Neuronal stem cell (in vitro differentiated cells): Measurements from ENCODE around the gene LIN7A.

ENCODE experiments used
- DNase-seq: peaks from one replicate; pipeline ENCODE4 v3.0.0-alpha.2; 2013; ENCODE audit warnings: low spot score
- H2AFZ ChIP-seq: one replicate; pipeline ENCODE4 v1.6.1; 2013; ENCODE audit warnings: mild to moderate bottlenecking, low read length, inconsistent platforms
- H2AK5ac ChIP-seq: 2 replicates; pipeline ENCODE4 v1.6.1; 2013; ENCODE audit warnings: low read depth, mild to moderate bottlenecking, inconsistent platforms, low read length, moderate library complexity, mixed read lengths
- H2BK120ac ChIP-seq: 2 replicates; pipeline ENCODE4 v1.6.1; 2013; ENCODE audit warnings: low read depth, mild to moderate bottlenecking, inconsistent platforms, low read length, moderate library complexity, mixed read lengths
- H2BK12ac ChIP-seq: one replicate; pipeline ENCODE4 v1.6.1; 2013; ENCODE audit warnings: low read length, inconsistent platforms
- H2BK15ac ChIP-seq: 2 replicates; pipeline ENCODE4 v1.6.1; 2013; ENCODE audit warnings: mild to moderate bottlenecking, low read length, inconsistent platforms, mixed read lengths
- H2BK5ac ChIP-seq: one replicate; pipeline ENCODE4 v1.6.1; 2013; ENCODE audit warnings: inconsistent platforms, mild to moderate bottlenecking, low read length, moderate library complexity
- H3K14ac ChIP-seq: one replicate; pipeline ENCODE4 v1.6.1; 2013; ENCODE audit warnings: low read length, inconsistent platforms
- H3K18ac ChIP-seq: 2 replicates; pipeline ENCODE4 v1.6.1; 2013; ENCODE audit warnings: low read length, inconsistent platforms
- H3K23ac ChIP-seq: 2 replicates; pipeline ENCODE4 v1.6.1; 2013; ENCODE audit warnings: low read depth, mild to moderate bottlenecking, mixed read lengths, low read length, inconsistent platforms; ENCODE audit not compliant: poor library complexity
- H3K27ac ChIP-seq: replicated peaks from 3 replicates; pipeline ENCODE4 v1.5.1; 2013; ENCODE audit warnings: low read length, inconsistent platforms
- H3K27me3 ChIP-seq, 3 experiments: 2 replicates each; pipeline ENCODE4 v1.6.1; 2013; ENCODE audit warnings: low read length in 3 of 3, mild to moderate bottlenecking in 2 of 3, inconsistent platforms in 1 of 3, low read depth in 1 of 3, mixed read lengths in 1 of 3, moderate library complexity in 1 of 3; ENCODE audit not compliant: control insufficient read depth in 3 of 3, insufficient read depth in 3 of 3
- H3K36me3 ChIP-seq, 2 donors: replicated peaks in 1 of 2; 2 replicates each; pipeline ENCODE4 v1.6.1; 2013; ENCODE audit warnings: low read length in 2 of 2; ENCODE audit not compliant: control insufficient read depth in 2 of 2, insufficient read depth in 2 of 2
- H3K4ac ChIP-seq: 2 replicates; pipeline ENCODE4 v1.6.1; 2013; ENCODE audit warnings: inconsistent platforms, mild to moderate bottlenecking, low read length, moderate library complexity
- H3K4me1 ChIP-seq, 2 donors: 1 replicate in 1 of 2; 2 replicates in 1 of 2; pipeline ENCODE4 v1.6.1; 2013; ENCODE audit warnings: low read length in 2 of 2, low read depth in 1 of 2; ENCODE audit not compliant: control insufficient read depth in 2 of 2, insufficient read depth in 1 of 2
- H3K4me2 ChIP-seq: one replicate; pipeline ENCODE4 v1.6.1; 2013; ENCODE audit warnings: mild to moderate bottlenecking, low read length, inconsistent platforms; ENCODE audit not compliant: insufficient read depth, poor library complexity, severe bottlenecking
- H3K4me3 ChIP-seq, 2 donors: 2 replicates each; pipeline ENCODE4 v1.5.1; 2013; ENCODE audit warnings: low read length in 2 of 2, mild to moderate bottlenecking in 2 of 2, inconsistent platforms in 1 of 2, moderate library complexity in 1 of 2
- H3K79me1 ChIP-seq: one replicate; pipeline ENCODE4 v1.6.1; 2013; ENCODE audit warnings: low read depth, mild to moderate bottlenecking, inconsistent platforms, low read length, moderate library complexity
- H3K9ac ChIP-seq: one replicate; pipeline ENCODE4 v1.6.1; 2013; ENCODE audit warnings: mild to moderate bottlenecking, low read depth, low read length, inconsistent platforms; ENCODE audit not compliant: poor library complexity
- H3K9me3 ChIP-seq, 2 donors: replicated peaks in 1 of 2; 2 replicates each; pipeline versions ENCODE3 to v1.6.1; 2013; ENCODE audit warnings: low read length in 2 of 2, mild to moderate bottlenecking in 2 of 2, inconsistent platforms in 1 of 2, low read depth in 1 of 2, mixed read lengths in 1 of 2, moderate library complexity in 1 of 2; ENCODE audit not compliant: control insufficient read depth in 2 of 2, insufficient read depth in 1 of 2
- H4K8ac ChIP-seq: one replicate; pipeline ENCODE4 v1.6.1; 2013; ENCODE audit warnings: low read depth, mild to moderate bottlenecking, inconsistent platforms, low read length, moderate library complexity
- H4K91ac ChIP-seq: one replicate; pipeline ENCODE4 v1.6.1; 2013; ENCODE audit warnings: low read length, low read depth, mild to moderate bottlenecking, inconsistent platforms; ENCODE audit not compliant: poor library complexity
- WGBS, 2 donors: extraction: QIAGEN DNeasy Blood & Tissue Kit; methylation state at CpG; one replicate each; pipeline ENCODE4 v1.1.7; 2013; ENCODE audit warnings: missing lambda C conversion rate in 2 of 2, mixed read lengths in 1 of 2; ENCODE audit not compliant: insufficient read length in 2 of 2, insufficient replicate concordance in 1 of 2; ENCODE audit errors: extremely low coverage in 2 of 2; 5-methylcytosine and 5-hydroxymethylcytosine counted together

LIN7A gene

DNA sequence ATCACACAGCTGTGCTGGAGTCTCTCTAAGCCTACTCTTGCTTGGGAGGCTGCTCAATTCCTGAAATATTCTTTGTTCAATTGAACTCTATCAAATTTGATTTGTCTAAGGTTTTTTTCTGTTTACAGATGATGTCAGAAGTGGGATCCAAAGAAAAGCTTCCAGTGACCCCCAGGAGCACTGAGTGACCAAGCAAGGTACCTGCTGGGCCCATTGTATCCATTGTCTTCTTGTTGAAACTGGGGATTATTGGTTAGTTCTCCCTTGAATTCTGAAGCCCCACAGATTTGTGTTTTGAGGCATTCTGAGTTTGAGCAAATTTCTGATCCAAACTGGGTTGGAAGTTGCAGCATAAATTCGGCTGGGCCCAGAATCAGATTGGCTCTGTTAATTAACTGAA, 156.4 kb downstream of the LIN7A start:
- Histone ChIP-seq H3K4me2 (no peak overlapping the region), H3K27me3 (no peaks in the 10 kb centered on the region), H3K9me3 (no peaks in the 10 kb centered on the region), H3K4ac (no peak overlapping the region), H4K91ac (no peak overlapping the region), H3K23ac (no peak overlapping the region), H2AK5ac (no peak overlapping the region), H2AFZ (no peak overlapping the region), H3K9ac (no peak overlapping the region), H3K14ac (no peak overlapping the region), H3K36me3 (no peaks in the 10 kb centered on the region), H3K79me1 (no peaks in the 10 kb centered on the region), H2BK5ac (no peak overlapping the region), H2BK12ac (no peak overlapping the region), H2BK120ac (no peak overlapping the region), H3K18ac (no peak overlapping the region), H4K8ac (no peak overlapping the region), H3K4me3 (no peak overlapping the region), H2BK15ac (no peak overlapping the region), H3K27ac (no peak overlapping the region), H3K4me1 (peaks cover 0 to 2% of the 10 kb centered on the region in 2 donors)
- WGBS, 2 donors: no CpG with 5 or more reads among the region's 1 CpG
- no peak for DNase-seq

DNA sequence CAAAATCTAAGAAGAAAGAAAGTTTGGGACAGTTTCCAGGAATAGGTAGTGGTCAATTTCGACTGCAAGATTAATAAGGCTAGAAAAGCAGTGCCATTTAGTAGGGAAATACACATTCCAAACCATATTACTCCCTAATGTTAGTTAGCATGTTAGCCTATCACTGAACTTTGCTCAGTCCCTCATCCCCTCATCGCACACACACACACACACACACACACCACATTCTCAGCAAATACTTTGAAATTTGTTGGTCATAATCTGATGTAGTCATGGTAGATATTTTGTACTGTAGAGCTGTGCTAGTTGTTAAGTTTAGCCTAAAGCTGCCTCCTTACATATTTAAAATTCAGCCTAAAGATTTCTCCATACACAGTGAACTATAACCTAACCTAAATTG, 157.0 kb downstream of the LIN7A start:
- Histone ChIP-seq H3K4me3 (no peak overlapping the region), H4K8ac (no peak overlapping the region), H3K18ac (no peak overlapping the region), H2BK15ac (no peak overlapping the region), H3K4me1 (peaks cover 0 to 2% of the 10 kb centered on the region in 2 donors), H2BK12ac (no peak overlapping the region), H2AFZ (no peak overlapping the region), H3K36me3 (no peaks in the 10 kb centered on the region), H2BK5ac (no peak overlapping the region), H3K27ac (no peak overlapping the region), H3K4me2 (peak overlapping the region; percentile 11), H4K91ac (no peak overlapping the region), H3K14ac (no peak overlapping the region), H2BK120ac (no peak overlapping the region), H3K9me3 (no peaks in the 10 kb centered on the region), H3K27me3 (no peaks in the 10 kb centered on the region), H3K9ac (no peak overlapping the region), H3K79me1 (no peaks in the 10 kb centered on the region), H3K23ac (no peak overlapping the region), H3K4ac (no peak overlapping the region), H2AK5ac (no peak overlapping the region)
- no CpG with 5 or more reads among the region's 2 CpGs for whole genome bisulfite sequencing, 2 donors
- no peak for DNase-seq

DNA sequence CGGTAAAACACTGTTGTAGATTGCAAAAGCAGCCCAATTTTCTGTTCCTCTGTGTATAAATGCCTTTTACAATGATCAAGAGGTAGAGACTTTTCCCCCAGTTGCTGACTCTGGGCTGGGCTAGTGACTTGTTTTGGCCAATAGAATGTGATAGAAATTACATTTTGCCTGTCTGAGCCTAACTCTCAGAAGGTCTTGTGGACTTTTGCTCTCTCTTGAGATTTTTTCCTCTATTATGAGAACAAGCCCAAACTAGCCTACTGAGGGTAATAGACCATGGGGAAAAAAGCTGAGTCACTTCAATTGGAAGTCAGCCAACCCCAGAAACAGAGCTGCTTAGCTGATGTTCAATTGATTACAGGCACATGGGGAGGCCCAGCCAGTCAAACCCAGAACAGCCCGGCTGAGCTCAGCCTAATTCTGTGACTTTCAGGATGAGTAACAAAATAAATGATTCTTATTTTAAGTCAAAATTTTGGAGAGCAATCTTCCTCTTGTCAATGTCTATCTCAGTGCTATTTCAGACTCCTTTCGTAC, 159.7 kb downstream of the LIN7A start:
- Histone ChIP-seq H3K14ac (no peak overlapping the region), H3K79me1 (no peaks in the 10 kb centered on the region), H3K27me3 (no peaks in the 10 kb centered on the region), H2AFZ (peak overlapping the region; percentile 64), H3K9ac (no peak overlapping the region), H2AK5ac (no peak overlapping the region), H3K9me3 (no peaks in the 10 kb centered on the region), H2BK120ac (no peak overlapping the region), H3K4me1 (peaks cover 0 to 2% of the 10 kb centered on the region in 2 donors), H3K4me2 (no peak overlapping the region), H3K4ac (no peak overlapping the region), H3K27ac (no peak overlapping the region), H3K36me3 (no peaks in the 10 kb centered on the region), H3K4me3 (no peak overlapping the region), H4K8ac (no peak overlapping the region), H3K23ac (no peak overlapping the region), H2BK5ac (no peak overlapping the region), H2BK12ac (no peak overlapping the region), H2BK15ac (no peak overlapping the region), H3K18ac (no peak overlapping the region), H4K91ac (no peak overlapping the region)
- no peak for DNase-seq
- WGBS, 2 donors: no CpG with 5 or more reads among the region's 3 CpGs

DNA sequence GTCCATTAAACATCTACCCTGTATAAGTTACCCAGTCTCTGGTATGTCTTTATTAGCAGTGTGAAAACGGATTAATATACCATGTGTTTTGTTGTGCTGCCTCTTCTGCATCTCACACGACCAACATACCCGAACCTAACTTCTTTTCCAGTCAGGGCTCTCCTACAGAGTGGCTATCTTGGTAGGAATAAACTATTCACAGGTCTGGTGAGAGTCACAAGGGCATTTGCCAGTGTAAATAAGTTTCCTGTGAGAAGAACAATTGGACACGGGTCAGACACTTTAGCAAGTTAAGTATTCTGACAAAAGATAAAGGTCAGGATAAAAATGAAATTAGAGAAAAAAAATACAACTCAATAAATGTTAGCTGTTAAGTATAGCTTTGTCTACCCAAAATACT, 160.1 kb downstream of the LIN7A start:
- H2BK120ac ChIP-seq: no peak overlapping the region
- no peaks in the 10 kb centered on the region for H3K79me1 ChIP-seq
- H2BK5ac ChIP-seq: no peak overlapping the region
- no peak overlapping the region for H2AK5ac ChIP-seq
- no peak overlapping the region for H3K14ac ChIP-seq
- H3K27ac ChIP-seq: no peak overlapping the region
- H3K4me3 ChIP-seq: no peak overlapping the region
- peak overlapping the region; percentile 64 for H2AFZ ChIP-seq
- H2BK15ac ChIP-seq: no peak overlapping the region
- no peak overlapping the region for H4K91ac ChIP-seq
- H3K9me3 ChIP-seq: no peaks in the 10 kb centered on the region
- WGBS, 2 donors: no CpG with 5 or more reads among the region's 4 CpGs
- no peak overlapping the region for H3K18ac ChIP-seq
- peaks cover 0 to 2% of the 10 kb centered on the region in 2 donors for H3K4me1 ChIP-seq
- DNase-seq: no peak
- no peak overlapping the region for H3K4me2 ChIP-seq
- H3K9ac ChIP-seq: no peak overlapping the region
- H3K27me3 ChIP-seq: no peaks in the 10 kb centered on the region
- H3K4ac ChIP-seq: no peak overlapping the region
- no peak overlapping the region for H3K23ac ChIP-seq
- H3K36me3 ChIP-seq: no peaks in the 10 kb centered on the region
- no peak overlapping the region for H2BK12ac ChIP-seq
- H4K8ac ChIP-seq: no peak overlapping the region
